GM12865 (cell line): ENCODE measurements around the gene SRPK1.

ENCODE experiments used
- DNase-seq: peaks from one replicate; pipeline ENCODE4 v3.0.0; 2010; ENCODE audit warnings: low read depth
- H3K4me3 ChIP-seq: 2 replicates; pipeline ENCODE4 v1.5.1; 2011; ENCODE audit warnings: mild to moderate bottlenecking, low read depth, low read length, control low read depth
- CTCF ChIP-seq: IDR thresholded peaks from 2 replicates; pipeline ENCODE4 v1.5.1; 2011; ENCODE audit warnings: low read length, control low read depth, low read depth, inconsistent platforms; ENCODE audit not compliant: insufficient read depth; ENCODE audit errors: missing control alignments

SRPK1 gene

DNA sequence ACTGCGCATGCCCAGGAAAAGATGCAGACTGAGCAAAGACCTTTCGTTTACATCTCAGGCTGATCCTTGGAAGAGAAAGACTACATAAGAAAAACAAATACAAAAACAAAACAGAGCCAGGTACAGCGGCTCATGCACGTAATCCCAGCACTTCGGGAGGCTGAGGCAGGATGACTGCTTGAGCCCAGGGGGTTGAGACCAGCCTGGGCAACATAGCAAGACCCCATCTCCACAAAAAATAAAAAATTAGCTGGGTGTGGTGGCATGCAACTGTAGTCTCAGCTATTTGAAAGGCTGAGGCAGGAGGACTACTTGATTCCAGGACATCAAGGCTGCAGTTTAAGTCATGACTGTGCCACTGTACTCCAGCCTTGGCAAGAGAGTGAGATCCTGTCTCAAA lies 41.7 kb downstream of the SRPK1 start:
- TF ChIP-seq CTCF: no peak
- no peak overlapping the region for H3K4me3 ChIP-seq
- DNase-seq: no peak

DNA sequence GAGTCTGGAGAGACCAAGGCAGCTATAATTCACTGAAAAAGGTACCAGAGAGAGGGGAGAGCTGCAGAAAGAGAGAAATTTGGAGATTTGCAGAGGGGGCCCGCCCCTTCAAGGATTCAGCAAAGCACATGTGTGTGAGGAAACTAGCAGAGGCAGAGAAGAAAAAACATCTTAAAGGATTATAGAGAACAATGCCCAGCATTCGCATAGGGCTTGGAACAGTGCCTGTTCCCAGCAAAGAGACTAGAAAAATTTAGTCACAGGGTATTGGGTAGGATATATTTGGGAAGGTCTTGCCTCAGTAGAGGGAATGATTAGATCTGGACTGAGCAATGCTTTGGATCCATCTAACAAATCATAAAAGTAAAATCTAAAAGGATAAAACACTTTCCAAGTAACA lies 44.0 kb downstream of the SRPK1 start:
- TF ChIP-seq CTCF: no peak
- no peak for DNase-seq
- no peak overlapping the region for H3K4me3 ChIP-seq

DNA sequence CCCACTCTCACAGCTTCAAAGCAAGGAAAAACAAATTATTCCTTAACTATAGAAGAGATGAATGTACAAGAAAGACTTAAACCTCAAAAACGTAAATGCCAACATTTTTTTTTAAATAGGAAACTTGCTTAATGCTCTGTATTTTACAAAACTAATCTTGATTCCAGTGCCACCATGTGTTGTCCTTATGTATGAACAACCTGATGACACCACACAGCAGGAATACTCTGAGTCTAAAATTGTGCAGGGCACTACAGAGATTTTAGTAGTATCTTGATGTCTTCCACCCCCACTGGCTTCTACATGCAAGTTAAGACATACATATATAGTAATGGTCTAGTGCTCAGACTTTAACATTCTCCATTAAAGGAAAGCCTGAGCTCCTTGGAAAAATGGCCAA lies 46.2 kb downstream of the SRPK1 start:
- DNase-seq: no peak
- H3K4me3 ChIP-seq: no peak overlapping the region
- no peak for TF ChIP-seq CTCF

DNA sequence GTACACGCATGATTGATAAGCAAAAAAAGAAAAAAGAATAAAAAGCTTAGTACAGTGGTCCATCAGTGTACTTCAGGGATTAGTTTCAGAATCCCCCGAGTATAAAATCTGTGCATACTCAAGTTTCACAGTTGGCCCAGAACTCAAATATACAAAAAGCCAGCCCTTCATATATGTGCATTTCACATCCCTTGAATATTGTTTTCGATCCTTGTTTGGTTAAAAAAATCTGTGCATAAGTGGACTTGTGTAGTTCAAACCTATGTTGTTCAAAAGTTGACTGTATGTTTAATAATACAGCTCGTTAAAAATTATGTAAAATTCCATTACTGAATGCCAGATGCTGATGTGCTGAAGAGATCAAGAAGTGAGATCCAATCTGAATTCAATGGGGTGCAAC lies 61.5 kb downstream of the SRPK1 start:
- TF ChIP-seq CTCF: no peak
- H3K4me3 ChIP-seq: no peak overlapping the region
- DNase-seq: no peak

- no peak for DNase-seq
- no peak for TF ChIP-seq CTCF
- H3K4me3 ChIP-seq: no peak overlapping the region
Measured at GRCh38 chr6:35857853-35858252, 63.0 kb downstream of the SRPK1 start.

DNA sequence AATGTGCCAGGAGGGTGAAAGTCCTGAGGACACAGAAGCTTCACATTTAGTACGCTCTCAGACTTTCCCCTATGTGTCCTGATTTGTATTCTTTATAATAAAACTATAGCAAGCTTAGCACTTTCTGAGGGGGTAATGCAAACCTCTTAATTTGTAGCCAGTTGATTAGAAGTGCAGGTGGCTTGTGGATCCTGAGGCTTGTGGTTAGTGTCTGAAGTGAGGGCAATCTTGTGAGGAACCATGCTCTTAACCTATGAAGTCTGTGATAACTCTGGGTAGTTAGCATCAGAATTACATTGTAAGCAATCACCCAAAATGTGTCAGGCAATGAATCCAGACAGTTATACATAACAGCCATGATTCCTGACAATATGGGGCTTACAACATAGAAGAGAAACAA lies 64.6 kb downstream of the SRPK1 start:
- H3K4me3 ChIP-seq: no peak overlapping the region
- TF ChIP-seq CTCF: no peak
- DNase-seq: no peak

DNA sequence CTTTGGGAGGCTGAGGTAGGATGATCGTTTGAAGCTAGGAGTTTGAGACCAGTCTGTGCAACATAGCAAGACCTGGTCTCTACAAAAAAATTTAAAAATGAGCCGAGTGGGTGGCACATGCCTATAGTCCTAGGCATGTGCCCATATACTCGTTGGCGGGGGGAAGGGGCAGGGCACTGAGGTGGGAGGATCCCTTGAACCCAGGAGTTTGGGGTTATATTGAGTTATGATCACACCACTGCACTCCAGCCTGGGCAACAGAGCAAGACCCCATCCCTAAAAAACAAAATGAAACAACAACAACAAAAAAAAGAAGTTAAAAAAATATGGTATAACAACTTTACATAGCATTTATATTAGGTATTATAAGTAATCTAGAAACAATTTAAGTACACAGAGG lies 67.9 kb downstream of the SRPK1 start:
- H3K4me3 ChIP-seq: no peak overlapping the region
- DNase-seq: no peak
- no peak for TF ChIP-seq CTCF
